Cardiac septum (tissue), 1 donor: ENCODE measurements around the gene PPOX. TPM values are rescaled to one million over a fixed set of nuclear protein-coding genes. Genes with fewer than 3 reads are reported as not detected.
A peak's percentile ranks its signal among the peaks of the same experiment; 100 is the strongest.

Experiments used
- DNase-seq: peaks from one replicate; pipeline ENCODE4 v3.0.0-alpha.2; 2020; ENCODE audit warnings: low spot score
- intact Hi-C: fragments of 100-400 bp; cut with DNase I; formaldehyde crosslinking; loops from one replicate; pipeline ENCODE4 v1.14.0; 2022
- total RNA-seq: library from RNA; stranded (reverse); fragmentation: NEBNext Ultra II Directional; extraction: Animal tissue kit (Norgen Biotek cat#: 25700); gene quantifications from one replicate; pipeline ENCODE4 v1.2.1, GENCODE V29; 2021
- donor health status: DM: no; HTN: no; CAD: no.

PPOX gene
- total RNA-seq, 1 donor from 2014 or later = 12.9 TPM

DNA sequence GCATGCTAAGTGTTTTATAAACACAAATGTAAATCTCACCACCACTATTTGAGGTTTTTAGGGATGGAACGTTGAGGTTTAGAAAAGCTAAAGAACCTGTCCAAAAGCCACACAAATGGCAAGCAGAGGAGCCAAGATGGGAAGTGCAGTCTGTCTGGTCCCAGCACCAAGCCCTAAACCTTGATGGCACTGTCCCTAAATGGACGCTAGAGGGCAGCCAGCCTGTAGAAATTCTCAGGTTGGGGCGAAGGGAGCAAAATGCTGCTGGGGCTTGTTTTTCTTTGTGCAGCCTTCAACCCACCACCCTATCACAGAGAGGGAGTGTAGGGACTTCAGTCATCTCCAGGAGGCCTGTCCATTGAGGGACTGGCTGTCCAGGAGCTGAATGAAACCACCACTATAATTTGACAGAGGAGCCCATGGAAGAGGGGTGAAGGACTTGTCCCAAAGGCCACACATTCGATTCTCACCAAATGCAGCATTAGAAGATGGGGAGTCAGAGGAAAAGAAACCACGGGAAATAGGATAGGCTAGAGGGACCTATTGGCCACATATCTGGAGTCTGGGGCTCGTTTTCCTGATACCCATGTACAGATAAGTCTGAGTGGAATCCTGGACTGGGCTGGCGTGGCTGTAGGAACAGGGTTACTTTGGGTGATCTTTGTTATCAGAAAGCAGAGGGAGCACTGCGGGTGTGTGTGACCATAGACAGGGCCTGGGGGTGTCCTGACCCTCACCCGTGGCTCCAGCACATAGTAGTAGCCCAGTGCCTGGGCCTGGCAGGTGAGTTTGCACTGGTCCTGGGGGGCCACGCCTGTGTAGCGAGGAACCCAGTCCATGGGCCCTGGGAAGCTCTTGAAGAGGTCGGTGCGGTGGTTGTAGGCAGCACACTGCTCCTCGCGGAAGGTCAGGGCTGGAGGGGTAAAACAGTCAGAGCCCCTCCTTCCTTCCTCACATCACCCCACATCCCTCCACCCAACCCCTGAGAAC lies 26.5 kb downstream of the PPOX start:
- DNase-seq = no peak
- intact Hi-C loops = loop anchor here (5.0 kb wide), 1 partner anchor 100 kb away; no protein-coding TSS in a partner anchor

DNA sequence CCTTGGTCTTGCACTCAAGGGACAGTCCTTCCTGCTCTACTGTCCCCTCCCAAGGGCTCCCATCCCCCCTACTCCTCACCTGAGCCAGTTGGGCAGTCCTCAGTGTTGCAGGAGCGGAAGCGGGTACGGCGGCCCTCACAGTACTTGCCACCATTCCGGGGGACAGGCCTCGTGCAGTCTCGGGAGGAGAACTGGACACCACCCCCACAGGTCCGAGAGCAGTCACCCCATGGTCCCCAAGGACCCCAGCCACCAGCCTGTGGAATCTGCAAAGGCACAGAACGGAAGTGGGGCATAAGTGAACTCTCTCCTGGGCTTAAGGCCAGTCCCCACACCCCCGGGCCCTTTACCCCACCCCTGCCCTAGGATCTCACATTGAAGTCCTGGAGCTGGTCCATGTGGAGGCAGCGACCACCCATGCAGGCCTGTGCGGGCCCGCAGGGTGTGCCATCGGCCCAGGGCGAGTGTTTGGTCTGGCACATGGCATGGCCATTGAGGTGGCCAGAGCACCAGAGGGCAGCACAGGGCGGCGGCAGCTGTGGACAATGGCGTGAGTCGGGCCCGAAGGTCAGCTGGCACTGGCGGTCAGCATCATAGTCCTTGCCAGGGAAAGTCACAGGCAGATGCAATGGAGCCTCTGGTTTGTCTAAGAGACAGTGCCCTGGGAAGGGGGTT lies 27.5 kb downstream of the PPOX start:
- DNase-seq = no peak
- intact Hi-C loops = loop anchor here (5.0 kb wide), 1 partner anchor 99 kb away; no protein-coding TSS in a partner anchor

- intact Hi-C loops = loop anchor here (5.0 kb wide), 1 partner anchor 532 kb away; no protein-coding TSS in a partner anchor
- DNase-seq = no peak
Observed at GRCh38 chr1:161195171-161195570, 28.9 kb downstream of the PPOX start.

- no peak for DNase-seq
- intact Hi-C loops = loop anchor here (5.0 kb wide), 1 partner anchor 531 kb away; no protein-coding TSS in a partner anchor
Observed at GRCh38 chr1:161196111-161196510, 29.9 kb downstream of the PPOX start.

- intact Hi-C loops = loop anchor here (5.0 kb wide), 1 partner anchor 531 kb away; no protein-coding TSS in a partner anchor
- DNase-seq = no peak
Observed at GRCh38 chr1:161196521-161197451, 30.6 kb downstream of the PPOX start.

- DNase-seq = no peak
- intact Hi-C loops = loop anchor here (5.0 kb wide), 1 partner anchor 530 kb away; no protein-coding TSS in a partner anchor
Observed at GRCh38 chr1:161197560-161198193, 31.5 kb downstream of the PPOX start.

DNA sequence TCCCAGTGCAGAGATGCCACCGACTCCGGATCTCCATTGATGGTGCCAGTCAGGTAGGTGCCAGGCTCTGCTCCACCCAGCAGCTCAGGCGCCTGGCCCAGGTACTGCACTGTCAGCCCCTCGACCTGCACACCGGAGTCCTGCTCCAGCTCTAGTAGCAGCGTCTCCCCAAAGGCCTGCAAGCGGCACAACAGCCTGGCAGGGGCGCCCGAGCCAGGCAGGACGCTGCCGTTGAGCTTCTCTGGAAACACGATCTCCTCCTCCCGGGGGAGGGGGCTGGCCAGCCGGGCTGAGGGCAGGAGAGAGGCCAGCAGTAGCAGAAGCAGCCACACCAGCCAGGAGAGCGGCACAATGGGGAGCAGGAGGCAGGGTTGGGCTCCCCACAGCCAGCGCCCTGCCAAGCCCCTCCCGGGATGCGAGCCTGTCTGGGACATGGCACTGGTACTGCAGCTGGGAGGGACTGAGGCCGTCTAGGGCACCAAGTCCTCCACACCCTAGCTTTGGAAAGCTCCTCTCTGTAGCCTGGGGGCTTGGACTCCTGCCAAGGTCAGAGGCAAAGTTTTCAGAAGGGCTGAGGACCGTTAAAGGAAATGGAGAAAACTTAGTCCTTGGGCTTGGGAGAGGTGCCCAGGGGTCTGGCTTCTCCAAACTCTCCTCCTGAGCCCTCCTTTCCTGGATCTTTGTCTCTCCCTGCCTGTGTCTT lies 32.1 kb downstream of the PPOX start:
- intact Hi-C loops = loop anchor here (5.0 kb wide), 1 partner anchor 529 kb away; no protein-coding TSS in a partner anchor

DNA sequence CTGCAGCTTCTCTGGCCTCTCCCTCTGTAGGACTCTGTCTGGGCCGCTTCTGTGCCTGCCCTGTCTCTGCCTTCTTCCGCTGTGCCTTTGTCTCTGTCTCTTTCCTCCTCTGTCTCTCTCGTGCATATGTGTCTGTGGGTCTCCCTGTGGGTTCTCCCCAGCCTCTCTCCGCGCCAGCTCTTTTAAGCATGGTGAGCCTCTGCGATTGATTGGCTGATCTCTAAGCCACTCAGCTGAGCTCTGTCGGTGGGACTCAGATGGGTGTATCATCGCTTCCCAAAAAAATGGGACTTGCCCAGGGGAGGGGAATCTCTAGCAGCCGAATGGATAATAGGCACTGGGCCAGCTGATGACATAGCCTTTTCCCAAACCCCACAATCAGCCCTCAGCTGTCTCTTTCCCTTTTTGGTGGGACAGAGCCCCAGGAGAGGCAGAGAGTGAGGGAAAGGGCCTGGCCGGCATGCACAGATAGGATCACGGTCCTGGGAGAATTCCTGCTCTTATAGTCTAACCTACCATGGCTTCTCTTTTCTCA lies 32.7 kb downstream of the PPOX start, which contains the start of gene ADAMTS4:
Gene ADAMTS4 (minus strand): TSS at position 158 of the 535 bp plus-strand sequence. CDS start 427 bp downstream, outside the sequence.
- intact Hi-C loops = loop anchor here (5.0 kb wide), 1 partner anchor 528 kb away; no protein-coding TSS in a partner anchor
- DNase-seq = no peak

More for the DNA sequence above, 32.1 kb downstream of the PPOX start:
- no peak for DNase-seq

GRCh38 chr1:161199506-161200139 lies 33.4 kb downstream of the PPOX start:
- DNase-seq = no peak
- intact Hi-C loops = loop anchor here (5.0 kb wide), 3 partner anchors 113 to 528 kb away; partner anchors contain the start of gene SDHC

DNA sequence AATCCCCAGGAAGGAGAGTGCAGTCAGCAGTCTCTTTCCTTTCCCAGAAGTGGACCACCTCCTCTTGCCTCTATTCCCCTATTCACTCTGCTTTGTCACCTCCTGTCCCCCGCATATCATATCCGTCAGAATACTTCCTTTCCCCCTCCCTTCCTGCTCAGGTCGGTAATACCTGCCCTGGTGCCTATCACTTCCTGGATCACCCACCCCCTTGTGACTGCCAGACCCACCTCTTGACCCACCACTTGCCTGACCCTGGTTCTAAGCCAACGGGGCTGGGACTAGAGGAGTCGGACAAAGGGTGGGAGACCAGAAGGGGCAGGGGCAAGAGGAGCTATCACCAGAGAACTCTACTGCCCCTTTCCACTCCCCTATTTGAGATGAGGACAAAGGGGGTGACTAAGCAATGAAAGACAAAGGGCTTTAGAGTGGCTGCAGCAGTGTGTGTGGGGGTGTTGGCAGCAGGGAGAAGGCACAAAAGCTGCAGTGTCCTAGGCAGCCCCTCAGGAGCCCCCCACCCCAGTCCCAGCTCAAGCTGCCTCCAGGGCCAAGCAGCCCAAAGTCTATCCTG lies 34.3 kb downstream of the PPOX start:
- DNase-seq = no peak
- intact Hi-C loops = loop anchor here (5.0 kb wide), 2 partner anchors 112 to 187 kb away; partner anchors contain the start of gene SDHC

DNA sequence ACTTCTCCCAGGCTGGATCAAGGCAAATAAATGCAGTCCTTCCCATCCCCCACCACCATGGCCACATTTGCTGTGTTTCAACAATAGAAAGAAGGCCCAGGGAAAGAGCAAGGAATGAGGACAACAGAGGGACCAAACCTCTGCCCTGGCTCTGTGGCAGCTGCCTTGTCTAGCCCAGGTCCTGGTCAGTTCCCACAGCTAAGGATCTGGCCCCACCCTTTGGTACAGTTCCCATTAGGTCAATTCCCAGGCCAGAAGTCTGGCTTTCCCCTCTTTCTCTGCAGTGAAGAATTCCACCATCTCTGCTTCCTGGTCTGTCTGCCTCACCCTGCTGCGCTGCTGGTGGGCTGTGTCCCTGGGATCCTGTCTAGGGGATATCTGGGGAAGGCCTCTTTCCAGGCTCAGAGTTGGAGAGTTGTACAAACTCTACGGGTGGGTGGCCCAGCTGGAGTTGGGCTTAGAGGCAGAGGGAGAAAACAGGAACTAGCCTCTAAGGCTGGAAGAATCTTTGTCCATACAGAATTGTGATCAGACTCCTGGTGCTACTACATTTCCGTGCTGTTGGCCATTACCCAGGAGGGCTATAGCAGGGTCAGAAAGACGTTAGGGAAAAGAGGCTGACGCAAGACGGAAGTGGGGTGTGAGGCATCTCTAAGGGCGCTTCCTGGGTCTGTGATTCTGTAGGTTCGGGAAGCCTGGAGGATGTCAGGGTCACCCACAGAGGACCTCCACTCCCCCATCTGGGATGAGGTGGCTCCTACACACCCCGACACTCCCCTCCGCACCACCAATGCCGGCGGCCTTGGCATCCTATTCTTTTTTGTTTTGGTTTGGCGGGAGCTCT lies 35.0 kb downstream of the PPOX start:
- intact Hi-C loops = loop anchor here (5.0 kb wide), 2 partner anchors 111 to 186 kb away; partner anchors contain the start of gene SDHC

GRCh38 chr1:161201836-161202712 lies 35.8 kb downstream of the PPOX start, which contains the start of gene NDUFS2:
NDUFS2 (plus strand) TSS chr1:161202367; CDS start chr1:161202386, 19 bp downstream.
- intact Hi-C loops = loop anchor here (5.0 kb wide), 2 partner anchors 110 to 185 kb away; partner anchors contain the start of gene SDHC
- DNase-seq = peak; percentile 99

More for the DNA sequence above, 35.0 kb downstream of the PPOX start:
- peak; percentile 80 for DNase-seq

- intact Hi-C loops = no loop called here
Observed at GRCh38 chr1:161206411-161207140, 40.4 kb downstream of the PPOX start.

DNA sequence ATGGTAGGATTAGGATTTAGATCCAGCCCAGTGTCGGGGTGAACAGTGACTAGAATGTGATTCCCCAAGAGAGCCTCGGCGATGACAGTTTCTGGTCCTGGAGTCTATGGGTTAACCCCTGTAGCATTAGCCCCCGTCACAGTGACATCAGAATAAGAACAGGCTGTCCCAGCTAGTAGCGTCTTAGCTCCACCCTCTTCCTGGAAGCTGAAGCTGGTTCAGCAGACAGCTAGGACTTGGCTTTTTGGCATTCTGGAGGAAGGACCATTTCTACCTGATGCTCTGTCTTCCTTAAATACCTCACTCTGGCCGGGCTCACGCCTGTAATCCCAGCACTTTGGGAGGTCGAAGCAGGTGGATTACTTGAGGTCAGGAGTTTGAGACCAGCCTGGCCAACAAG lies 40.9 kb downstream of the PPOX start:
- peak; percentile 78 for DNase-seq
- intact Hi-C loops = no loop called here

More at GRCh38 chr1:161206411-161207140, 40.4 kb downstream of the PPOX start:
- no peak for DNase-seq
